ENCODE measurements around the gene SYNPO. TPM values are rescaled to one million over a fixed set of nuclear protein-coding genes. Genes with fewer than 3 reads are reported as not detected.

The SYNPO gene
- total RNA-seq, 1 donor from 2014 or later = 1.4 TPM

GRCh38 chr5:150612905-150613670, 27.4 kb upstream of the SYNPO start:
- H3K4me3 ChIP-seq (ENCODE audit: low read depth, low read length) = no peak overlapping the region
- no peak for TF ChIP-seq CTCF (conservative IDR thresholded peaks at IDR 0.05; ENCODE audit: low read depth, low read length)
- no peak for DNase-seq (ENCODE audit: low read depth)

- H3K4me3 ChIP-seq (ENCODE audit: low read depth, low read length) = no peak overlapping the region
- DNase-seq (ENCODE audit: low read depth) = no peak
- peak; percentile 37 for TF ChIP-seq CTCF (conservative IDR thresholded peaks at IDR 0.05; ENCODE audit: low read depth, low read length)
Observed at GRCh38 chr5:150613991-150614660, 26.3 kb upstream of the SYNPO start.

- no peak overlapping the region for H3K4me3 ChIP-seq (ENCODE audit: low read depth, low read length)
- no peak for DNase-seq (ENCODE audit: low read depth)
- no peak for TF ChIP-seq CTCF (conservative IDR thresholded peaks at IDR 0.05; ENCODE audit: low read depth, low read length)
Observed at GRCh38 chr5:150614661-150615060, 25.8 kb upstream of the SYNPO start.

GRCh38 chr5:150615141-150615699, 25.2 kb upstream of the SYNPO start:
- no peak for DNase-seq (ENCODE audit: low read depth)
- H3K4me3 ChIP-seq (ENCODE audit: low read depth, low read length) = no peak overlapping the region
- no peak for TF ChIP-seq CTCF (conservative IDR thresholded peaks at IDR 0.05; ENCODE audit: low read depth, low read length)

GRCh38 chr5:150616024-150616470, 24.4 kb upstream of the SYNPO start:
- H3K4me3 ChIP-seq (ENCODE audit: low read depth, low read length) = no peak overlapping the region
- no peak for TF ChIP-seq CTCF (conservative IDR thresholded peaks at IDR 0.05; ENCODE audit: low read depth, low read length)
- no peak for DNase-seq (ENCODE audit: low read depth)

- DNase-seq (ENCODE audit: low read depth) = no peak
- no peak for TF ChIP-seq CTCF (conservative IDR thresholded peaks at IDR 0.05; ENCODE audit: low read depth, low read length)
- no peak overlapping the region for H3K4me3 ChIP-seq (ENCODE audit: low read depth, low read length)
Observed at GRCh38 chr5:150616506-150616905, 24.0 kb upstream of the SYNPO start.
